HuH-7 (cell line): Measurements from ENCODE around the gene MARCHF10.
A peak's percentile ranks its signal among the peaks of the same experiment; 100 is the strongest.
"Not testable (repeated sequence)": the region's sequence is repeated elsewhere in the genome, so short reads cannot be mapped to it uniquely, and the experiment has no call there.

Source experiments
- DNase-seq: peaks from one replicate; pipeline ENCODE4 v3.0.0; 2011; ENCODE audit warnings: low spot score

The MARCHF10 gene

DNA sequence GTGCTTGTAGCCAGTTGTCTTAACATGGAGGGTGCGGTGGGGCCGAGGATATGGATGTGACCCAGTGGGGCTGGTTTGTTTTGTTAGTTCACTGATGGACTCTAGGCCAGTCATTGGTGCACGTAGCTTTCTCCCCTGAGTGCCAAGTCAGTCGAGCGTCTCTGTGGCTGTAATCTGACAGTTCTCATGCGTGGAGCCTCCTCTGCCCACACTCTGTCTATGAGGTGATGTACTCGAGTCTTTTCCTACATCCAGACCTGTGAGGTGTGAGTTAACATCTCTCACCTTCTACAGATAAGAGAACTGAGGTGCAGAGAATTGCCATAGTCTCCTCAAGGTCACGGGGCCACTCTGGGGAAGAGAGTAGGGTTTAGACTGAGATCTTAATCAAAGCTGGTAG lies 90.2 kb downstream of the MARCHF10 start:
- DNase-seq, result no peak

DNA sequence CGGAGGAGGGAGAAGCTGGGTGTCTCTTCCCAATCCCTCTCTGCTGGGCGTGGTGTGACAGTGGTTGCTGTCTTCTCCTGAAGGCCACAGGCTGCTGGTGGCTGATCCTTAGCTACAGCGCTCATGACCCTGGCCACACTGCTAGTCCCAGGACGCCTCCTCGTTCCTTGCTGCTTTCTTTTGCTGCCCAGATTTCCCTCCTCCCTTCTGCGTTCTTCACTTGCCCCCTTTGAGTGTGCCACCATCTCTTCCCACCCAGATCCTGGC lies 90.6 kb downstream of the MARCHF10 start:
- DNase-seq, result no peak

DNA sequence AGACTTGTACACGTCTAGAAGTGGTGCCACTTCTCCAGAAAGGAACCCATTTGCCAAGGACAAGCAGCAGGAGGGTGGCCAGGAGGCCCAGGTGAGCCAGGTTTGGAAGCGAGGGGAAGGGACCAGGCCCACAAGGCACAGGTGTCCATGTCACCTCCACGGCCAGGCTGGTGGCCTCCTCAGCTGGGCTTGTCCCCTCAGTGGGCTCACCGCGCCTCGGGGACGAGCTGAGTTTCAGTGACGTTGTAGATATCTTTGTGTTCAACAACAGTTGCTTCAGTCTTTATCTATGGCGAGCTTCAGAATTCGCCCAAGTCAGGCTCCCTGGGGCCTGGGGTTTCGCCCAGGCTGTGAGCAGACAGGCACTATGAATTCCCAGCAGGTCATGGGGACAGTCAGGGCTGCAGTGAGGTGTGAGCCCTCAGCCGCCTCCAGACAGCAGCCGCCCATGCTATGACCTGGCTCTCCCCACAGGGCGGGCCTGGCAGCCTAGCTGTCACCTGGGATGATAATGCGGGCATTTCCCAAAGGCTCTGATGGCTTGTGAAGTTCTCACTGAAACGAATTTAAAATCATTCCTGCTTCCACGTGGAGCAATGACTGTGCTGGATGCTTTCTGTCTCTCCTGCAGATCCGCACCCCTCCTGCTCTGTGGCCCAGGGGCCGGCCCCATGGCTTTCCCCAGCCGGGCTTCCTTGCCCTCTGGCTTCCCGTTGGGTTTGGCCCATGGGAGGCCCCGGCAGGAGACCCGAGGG lies 91.1 kb downstream of the MARCHF10 start:
- no peak for DNase-seq

DNA sequence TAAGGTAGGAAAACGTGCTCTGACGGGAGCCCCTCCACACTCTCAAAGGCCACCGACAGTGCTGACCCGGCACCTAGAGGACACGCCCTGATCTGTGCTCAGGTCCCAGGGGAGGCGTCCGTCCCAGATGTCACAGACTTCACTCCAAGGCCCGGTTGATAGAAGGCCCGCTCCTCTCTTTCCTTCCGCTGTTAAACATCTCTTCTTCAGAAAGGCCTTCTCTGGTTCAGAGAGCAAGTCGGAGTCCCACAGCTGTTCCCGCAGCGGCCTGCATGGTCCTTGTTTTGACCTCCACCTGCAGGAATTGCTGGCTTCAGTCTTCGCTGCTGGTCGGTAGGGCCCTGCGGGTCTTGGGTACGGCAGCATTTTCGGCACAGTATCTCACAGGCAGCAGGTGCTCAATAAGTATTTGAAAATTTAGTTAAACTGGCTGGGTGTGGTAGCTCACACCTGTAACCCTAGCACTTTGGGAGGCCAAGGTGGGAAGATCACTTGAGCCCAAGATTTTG lies 92.2 kb downstream of the MARCHF10 start:
- DNase-seq, result no peak

DNA sequence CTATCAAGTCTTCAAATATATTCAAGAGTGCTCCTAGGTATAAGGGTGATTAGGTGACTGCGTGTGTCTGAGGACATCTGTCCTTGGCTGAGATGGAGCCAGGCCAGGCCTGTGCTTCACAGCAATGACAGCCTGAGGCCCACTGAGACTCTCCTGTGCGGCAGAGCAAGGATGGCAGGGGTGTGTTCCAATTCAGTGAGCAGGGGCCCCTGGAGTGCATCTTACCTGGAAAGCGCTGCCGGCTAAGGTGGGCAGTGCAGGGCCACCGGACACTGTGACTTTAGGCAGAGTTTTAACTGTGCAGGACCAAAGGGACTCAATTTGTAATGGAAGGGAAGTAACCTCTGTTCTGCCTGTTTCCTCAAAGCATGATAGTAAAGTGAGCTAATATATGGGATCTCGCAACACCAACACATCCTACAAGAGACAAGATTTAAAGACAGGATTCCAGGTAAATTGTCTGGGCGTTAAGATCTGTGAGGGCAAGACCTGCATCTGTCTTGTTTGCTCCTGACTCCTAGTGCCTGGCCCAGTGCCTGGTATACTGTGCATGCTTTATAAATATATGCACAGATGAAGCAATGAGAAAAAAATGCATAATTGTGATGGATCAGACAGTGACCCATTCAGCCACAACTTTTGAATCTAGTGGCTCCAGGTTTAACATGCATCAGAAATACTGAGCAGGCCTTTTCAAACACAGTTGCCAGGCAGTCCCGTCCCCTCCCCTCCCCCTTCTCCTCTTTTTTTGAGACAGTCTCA lies 93.9 kb downstream of the MARCHF10 start:
- no peak for DNase-seq

DNA sequence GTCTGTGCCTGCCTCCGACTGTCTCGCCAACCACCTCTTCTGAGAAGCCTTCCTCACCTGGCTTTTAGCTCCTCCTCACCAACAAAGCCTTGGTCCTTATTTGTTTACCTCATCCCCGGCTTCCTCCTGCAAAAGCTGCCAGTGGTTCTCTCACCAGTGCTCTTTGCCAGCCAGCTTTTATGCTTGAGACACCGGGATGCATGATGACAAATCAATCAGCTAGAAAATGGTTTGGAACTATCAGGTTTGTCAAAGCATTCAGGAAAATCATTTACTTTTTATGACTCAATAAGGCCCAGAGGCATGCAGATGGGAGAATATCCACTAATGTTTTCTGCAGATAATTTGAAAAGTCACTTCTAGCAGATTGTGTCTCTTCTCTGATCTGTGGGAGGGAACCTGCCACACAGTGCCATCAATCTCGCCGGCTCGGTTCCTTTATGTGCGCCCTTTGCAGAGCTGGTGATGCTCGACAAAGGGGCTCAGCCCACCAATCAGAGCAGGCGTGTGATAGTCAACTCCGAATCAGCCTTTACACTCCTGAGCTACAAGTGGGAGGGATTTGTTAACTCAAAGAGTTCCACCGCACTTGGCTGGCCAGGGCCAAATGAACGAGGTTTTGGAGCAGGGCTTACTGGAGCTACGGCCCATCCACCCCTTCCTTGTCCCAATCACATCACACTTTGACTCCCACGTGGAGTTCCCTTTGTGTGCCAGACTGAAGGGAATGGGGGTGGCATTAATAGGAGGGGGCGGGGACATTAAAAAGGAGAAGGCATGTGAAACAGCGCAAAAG lies 94.8 kb downstream of the MARCHF10 start:
- DNase-seq, result no peak

DNA sequence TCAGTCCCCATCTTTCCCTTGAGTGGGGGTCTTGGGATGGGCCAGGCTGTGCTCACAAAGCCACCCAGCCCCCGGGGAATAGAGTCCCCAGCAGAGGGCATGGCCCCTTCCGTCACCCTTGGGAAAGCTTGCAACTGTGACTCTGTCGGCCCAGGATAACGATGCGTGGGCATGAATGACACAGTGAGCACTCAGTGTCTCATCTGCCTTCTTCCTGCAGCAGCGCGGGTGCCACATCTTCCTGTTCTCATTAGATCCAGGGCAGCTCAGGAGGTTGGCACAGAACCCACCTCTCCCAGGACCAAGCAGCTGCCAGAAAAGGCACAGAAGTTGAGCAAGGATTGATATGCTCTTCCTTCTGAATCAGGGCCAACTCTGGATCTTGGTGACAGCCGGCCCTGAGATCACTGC lies 95.9 kb downstream of the MARCHF10 start:
- no peak for DNase-seq

DNA sequence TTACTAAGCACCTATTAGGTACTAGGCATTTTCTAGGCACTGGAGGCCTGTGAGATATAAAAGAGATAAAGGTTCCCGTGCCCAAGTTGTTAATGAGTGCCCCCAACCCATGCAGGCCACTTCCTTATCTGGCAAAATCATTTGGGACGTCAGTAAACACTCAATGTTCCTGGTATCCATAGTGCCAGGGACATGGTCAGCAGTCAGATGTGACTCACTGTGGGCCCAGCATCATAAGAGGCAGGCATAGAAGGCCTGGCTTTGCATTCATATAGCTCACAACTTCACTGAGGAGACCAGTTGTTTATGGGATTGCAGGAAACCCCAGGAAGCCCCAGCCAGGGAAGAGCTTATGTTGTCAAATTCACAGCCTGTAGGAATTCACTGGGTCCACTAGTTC lies 99.5 kb downstream of the MARCHF10 start:
- DNase-seq, result no peak

DNA sequence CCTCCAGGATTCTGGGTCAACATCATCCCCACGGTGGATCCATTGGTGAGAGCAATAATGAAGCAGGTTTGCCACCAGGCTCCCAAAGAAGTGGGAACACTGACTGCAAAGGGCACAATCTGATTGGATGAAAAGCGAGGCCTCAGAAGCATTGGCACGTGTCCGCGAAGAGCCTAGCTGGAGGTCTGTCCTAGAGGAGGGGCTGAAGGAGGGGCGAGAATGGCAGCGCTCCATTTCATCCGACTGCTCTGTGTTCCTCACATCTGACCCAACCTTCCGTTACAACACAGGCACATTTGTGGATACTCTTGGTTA lies 100.7 kb downstream of the MARCHF10 start:
- DNase-seq, result no peak

DNA sequence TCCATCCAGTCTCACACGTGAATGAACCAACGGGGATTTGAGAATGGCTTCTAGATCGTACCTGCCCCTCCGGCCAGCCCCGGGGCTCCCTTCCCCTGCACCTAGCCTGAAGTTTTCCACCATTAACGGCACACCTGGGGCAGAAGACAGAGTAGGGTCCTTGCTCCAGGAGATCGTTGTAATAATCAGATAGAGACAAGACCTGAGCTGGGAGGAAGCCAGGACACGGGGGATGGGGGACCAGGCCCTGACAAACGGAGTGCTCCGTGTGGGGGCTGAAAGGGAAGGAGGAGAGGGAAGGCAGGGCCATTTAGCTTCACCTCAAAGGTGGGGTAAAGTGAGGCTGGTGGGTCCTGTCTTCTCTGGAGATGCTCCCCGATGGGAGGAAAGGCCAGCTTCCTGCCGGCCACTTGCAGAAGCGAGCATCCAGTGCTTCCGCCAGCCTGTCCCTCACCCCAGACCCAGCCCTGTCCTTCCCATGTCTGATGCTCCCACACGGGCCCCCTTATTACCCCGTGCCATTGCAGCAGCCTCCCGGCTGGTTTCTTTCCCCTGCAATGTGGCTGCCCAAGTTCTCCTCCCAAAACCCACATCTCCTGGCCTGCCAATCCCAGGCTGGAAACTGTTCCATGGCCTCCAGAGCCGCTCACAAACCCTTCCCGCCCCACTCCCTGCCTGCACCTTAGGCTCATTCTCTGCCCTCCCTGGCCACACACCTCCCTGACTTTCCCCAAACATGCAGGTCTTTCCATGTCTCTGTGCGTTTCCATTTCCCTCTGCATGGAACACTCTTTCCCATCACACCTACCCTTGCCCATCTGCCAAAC lies 101.3 kb downstream of the MARCHF10 start:
- no peak for DNase-seq

DNA sequence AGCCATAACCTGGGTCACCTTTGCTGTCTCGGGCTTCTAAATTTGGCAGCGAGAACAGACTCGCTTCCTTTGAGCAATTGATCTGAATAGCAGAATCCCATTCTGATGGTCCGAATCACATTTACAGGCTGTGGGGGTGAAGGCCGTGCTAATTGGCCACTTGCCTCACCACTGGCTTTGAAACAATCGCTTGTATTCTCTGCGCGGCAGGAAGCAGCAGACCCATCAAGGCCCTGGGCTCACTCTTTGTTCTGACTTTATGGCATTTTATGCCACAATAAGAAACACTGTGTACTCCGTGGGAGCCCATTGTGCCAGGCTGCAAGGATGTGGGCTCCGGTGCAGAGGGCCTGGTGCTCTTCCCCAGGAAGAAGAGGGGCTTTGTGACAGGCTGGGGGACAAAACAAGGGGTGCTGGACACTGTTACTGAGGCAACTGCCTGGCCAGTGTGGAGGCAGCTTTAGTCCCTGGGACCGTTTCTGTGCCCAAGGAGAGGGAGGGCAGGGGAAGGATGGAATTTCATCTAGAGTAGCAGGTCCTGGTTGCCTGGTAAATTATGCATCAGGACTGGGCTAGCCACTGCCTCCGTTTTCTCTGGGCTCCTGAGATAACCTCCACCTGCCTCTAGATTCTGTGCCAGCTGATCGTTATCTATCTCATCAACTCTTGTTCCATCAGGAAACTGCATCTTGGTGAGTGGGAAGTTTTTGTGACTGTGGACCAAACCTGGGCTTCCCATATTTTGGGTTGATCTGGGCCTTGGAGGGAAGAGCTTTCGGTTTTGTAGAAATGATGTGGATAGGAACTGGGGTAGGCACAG lies 102.1 kb downstream of the MARCHF10 start:
- DNase-seq, result no peak

DNA sequence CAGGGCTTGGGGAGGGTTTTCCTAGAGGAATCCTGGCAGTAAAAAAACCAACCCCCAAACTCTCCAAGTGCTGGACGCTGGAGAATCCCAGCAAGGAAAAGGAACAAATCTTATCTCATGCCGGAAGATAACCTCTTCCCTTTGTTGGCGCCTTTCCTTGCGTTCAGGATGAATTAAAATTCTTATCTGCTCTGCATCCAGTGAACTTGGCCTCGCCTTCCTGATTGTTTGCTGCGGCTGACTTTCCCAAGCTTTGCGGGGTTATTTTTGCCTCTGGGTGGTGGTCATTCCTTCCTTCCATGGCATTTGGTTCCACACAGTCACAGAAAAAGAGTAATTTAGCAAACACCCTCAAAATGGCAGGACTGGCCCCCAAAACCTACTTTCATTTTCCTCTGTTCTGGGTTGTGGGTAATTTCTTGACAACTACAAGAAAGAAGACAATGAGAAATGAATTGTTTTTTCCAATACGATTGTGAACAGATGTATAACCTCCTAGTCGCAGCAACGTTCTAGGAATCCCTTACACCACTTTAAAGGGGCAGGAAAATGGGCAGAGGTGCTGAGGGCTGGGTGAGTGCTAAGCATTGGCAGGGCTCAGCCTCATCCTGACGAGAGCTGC lies 102.8 kb downstream of the MARCHF10 start:
- DNase-seq, result no peak

DNA sequence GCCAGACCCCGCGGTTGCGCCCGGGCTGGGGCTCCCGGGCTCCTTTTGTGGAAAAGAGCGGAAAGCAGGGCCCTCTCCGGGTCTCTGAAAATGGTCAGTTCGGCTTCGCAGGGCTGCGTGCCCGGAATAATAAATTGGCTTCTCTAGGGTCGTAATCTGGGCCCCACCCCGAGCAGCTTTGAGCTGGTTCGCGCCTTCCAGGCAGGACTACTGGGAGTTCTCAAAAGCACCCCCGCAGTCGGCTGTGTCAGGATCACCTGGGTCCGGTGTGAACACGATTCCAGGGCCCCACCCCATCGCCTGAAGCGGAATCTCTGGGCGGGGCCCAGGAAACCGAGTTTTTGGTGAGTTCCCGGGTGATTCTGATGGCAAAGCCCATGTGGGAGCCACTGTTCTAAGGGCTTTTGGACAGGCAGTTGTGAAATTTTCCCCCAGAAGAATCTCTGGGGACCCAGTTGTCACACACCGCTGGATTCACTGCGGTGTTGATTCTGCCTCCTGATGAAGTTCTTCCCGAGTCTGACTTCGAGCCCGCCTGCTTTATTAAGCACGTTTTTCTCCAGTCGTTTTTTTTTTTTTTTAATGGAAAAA lies 103.6 kb downstream of the MARCHF10 start:
- DNase-seq, result no peak

DNA sequence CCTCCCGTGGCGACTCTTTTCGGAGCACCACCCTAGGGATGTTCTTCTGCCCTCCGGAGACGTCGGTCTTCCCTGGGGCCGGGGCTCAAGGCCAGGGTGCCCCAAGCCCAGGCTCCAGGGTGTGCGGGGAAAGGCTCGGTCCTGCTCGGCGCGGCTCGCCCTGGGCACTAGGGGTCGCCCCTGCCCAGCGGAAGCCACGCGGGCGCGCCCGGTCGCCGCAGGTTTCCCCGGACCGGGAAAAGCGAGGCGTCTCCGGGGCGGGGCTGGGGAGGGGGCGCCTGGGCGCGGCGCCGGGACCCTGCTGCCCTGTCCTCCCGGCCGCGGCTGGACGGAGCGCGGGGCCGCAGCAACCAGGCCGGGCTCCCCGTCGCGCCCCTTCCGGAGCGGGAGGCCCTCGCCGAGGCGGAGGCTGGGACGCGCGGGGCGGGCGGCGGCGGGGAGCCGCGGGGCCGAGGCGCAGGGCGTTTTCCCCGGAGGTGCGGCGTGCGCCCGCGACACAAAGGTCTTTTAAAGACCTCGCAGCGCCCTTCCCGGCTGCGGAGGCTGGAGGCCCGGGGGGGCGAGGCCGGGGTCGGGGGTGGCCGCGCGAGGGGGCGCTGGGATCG lies 104.2 kb downstream of the MARCHF10 start:
- peak; percentile 82 for DNase-seq

DNA sequence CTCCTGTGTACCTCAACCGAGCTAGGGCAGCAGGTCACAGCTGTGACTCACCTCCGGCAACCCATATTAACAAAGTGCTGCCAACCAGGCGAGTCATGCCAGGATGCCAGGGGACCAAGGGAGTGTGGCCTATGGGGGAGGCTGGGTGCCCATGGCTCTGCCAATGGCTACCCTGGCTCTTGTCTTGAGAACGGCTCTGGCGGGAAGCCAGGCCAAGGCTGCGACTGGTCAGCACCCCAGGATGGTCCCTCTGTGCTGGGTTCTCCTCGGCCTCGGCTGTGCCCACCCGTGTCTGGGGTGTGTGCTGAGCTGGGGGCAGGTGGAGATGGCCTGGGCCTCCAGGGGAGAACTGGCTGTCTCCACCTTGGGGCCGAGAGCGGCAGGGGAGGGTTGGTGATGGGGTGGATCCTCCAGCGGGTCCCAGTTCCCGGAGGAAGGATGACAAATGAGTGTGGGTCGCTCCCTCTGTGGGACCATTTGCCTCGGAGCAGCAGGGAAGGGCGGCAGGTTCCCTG lies 104.8 kb downstream of the MARCHF10 start:
- peak; percentile 46 for DNase-seq

DNA sequence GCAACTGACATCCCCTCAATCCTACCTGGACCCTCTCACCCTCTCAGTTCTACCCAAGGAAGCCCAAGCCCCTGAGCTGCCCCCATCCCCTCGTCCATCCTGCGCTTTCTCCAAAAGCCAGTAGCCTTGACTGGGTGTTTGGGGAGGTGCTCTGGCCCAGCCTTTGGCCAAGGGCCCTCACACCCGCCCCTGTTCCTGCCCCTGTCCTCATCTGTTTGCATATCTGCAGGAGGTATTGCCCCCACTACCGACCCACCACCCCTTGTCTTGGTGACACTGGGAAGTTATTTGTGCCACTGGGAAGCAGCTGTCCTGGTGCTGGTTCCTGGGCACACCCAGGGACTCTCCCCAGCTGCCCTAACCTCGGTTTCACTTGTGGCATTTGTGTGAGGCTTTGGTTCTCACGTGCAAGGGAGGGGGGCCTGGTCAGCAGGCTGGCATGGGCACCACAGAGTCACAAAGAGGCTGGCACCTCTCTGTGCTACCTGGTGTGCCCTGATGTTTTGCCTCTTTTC lies 105.3 kb downstream of the MARCHF10 start:
- no peak for DNase-seq

DNA sequence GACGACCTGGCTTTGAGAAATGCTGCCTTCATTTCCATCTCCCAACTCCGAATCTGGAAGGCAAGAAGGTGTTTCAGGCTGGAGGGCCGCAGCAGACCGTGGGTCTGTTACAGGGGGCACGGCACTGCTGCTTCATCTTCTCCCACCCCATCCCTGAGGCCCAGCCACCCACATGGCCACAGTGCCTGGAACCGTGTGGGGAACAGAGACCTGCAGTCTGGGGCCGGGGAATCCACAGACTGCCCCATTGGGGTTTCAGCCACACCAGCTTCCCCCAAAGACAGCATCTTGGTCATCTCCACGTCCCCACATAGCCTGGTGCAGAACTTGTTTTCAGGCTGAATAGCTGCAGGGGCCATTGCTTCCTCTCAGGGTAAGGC lies 106.4 kb downstream of the MARCHF10 start:
- DNase-seq, result no peak

DNA sequence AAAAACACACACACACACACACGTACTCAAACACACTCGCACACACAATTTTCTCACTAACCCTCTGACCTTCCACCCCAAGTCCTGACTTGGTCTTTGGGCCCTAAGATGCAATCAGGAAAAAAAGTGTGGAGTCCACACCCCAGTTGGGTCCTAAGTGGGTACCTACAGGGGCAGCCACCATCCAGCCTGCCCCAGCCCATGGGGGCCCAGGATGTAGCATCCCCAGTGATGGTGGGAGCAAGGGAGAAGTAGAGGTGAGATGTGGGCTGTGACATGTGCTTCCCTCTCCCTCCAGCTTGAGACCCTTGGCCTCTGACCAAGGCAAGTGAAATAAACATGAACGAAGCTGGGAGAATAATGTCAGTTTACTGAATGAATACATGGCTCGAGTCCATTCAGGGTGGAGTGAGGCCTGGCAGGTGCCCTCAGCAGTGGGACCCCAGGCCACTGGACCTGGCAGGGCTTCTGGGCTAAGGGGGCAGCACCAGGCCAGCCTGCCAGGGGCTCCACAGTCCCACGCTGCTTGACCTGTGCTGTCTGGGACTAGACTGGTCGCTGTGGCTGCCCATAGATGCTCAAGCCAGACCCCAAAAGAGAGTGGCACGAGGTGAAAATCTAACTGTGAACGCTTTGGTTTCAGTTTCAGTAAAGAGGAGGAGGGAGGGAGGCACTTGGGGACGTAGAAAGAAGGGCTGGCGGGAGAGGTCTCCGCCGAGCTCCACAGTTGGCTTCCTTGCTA lies 107.0 kb downstream of the MARCHF10 start:
- DNase-seq, result no peak

DNA sequence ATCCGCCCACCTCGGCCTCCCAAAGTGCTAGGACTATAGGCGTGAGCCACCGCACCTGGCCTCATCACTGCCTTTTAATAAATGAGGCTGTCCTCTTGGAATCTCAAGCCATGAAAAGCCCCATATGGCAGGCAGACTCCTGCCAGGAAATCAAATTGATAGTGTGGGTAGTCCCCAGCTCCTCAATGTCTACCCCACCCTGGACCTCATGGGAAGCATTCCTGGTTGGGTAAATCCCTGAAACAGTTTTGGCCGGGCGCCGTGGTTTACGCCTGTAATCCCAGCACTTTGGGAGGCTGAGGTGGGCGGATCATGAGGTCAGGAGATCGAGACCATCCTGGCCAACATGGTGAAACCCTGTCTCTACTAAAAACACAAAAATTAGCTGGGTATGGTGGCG lies 109.7 kb downstream of the MARCHF10 start:
- not testable (repeated sequence) for DNase-seq
